GM12892 (cell line): Measurements from ENCODE around the gene C2orf92.

ENCODE experiments used
- DNase-seq: peaks from one replicate; pipeline ENCODE4 v3.0.0; 2011; ENCODE audit not compliant: insufficient read length
- FAIRE-seq: peaks from 2 replicates; lab custom pipeline; 2011; peaks lifted over from hg19 to GRCh38; lab: Jason Lieb, UNC
- POLR2A ChIP-seq: IDR thresholded peaks from 2 replicates; pipeline ENCODE4 v1.6.1; 2011; ENCODE audit warnings: low read depth, low read length, control low read depth
- POLR2AphosphoS5 ChIP-seq: IDR thresholded peaks from 2 replicates; pipeline ENCODE4 v1.6.1; 2011; ENCODE audit warnings: low read depth, low read length, control low read depth
- TAF1 ChIP-seq: IDR thresholded peaks from 2 replicates; pipeline ENCODE4 v1.6.1; 2011; ENCODE audit warnings: low read depth, mild to moderate bottlenecking, control low read depth, low read length, borderline replicate concordance

Gene C2orf92

GRCh38 chr2:97712693-97713295 lies 43.3 kb downstream of the C2orf92 start:
- DNase-seq = no peak
- peak; percentile 30 for FAIRE-seq
- TF ChIP-seq TAF1 = no peak
- no peak for TF ChIP-seq POLR2AphosphoS5
- no peak for TF ChIP-seq POLR2A

DNA sequence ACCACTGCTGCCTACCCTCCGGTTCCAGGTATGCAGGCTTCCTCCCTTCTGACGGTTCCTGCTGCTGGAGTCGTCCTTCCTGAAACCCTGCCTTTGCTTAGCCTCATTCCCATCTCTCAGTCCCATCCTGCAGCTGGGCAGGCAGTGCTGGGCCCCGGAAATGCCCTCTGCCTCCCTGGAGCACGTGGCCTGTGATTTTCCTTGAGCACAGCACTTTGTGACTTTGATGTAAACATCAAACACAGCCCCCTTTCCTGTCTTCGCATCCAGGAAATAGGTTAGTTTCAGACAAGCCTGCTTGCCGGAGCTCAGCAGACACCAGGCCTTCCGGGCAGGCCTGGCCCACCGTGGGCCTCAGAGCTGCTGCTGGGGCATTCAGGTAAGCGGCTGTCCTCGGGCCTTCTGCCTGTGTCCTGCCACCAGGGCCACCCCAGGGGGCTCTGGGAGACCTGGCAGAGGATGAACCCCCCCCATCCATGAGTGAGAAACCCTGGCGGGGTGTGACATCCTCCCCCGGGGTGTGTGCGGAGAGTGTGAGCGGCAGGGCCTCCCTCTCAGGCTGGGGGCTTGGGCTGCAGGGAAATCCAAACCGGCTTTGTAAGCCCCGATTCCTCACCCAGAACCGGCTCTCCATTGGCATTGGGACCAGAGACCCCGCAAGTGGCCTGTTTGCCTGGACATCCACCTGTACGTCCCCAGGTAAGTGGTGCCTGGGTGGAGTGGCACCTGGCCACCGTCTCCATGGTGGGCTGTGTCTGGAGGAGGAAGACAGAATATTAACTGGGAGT lies 44.0 kb downstream of the C2orf92 start, which contains the start of gene ZAP70:
Gene ZAP70, plus strand, starts transcription at position 281 of the 788 bp plus-strand sequence. CDS start 10,461 bp downstream, outside the sequence.
- DNase-seq (no peak), FAIRE-seq (no peak)
- TF ChIP-seq POLR2AphosphoS5 = no peak
- no peak for TF ChIP-seq TAF1
- no peak for TF ChIP-seq POLR2A

DNA sequence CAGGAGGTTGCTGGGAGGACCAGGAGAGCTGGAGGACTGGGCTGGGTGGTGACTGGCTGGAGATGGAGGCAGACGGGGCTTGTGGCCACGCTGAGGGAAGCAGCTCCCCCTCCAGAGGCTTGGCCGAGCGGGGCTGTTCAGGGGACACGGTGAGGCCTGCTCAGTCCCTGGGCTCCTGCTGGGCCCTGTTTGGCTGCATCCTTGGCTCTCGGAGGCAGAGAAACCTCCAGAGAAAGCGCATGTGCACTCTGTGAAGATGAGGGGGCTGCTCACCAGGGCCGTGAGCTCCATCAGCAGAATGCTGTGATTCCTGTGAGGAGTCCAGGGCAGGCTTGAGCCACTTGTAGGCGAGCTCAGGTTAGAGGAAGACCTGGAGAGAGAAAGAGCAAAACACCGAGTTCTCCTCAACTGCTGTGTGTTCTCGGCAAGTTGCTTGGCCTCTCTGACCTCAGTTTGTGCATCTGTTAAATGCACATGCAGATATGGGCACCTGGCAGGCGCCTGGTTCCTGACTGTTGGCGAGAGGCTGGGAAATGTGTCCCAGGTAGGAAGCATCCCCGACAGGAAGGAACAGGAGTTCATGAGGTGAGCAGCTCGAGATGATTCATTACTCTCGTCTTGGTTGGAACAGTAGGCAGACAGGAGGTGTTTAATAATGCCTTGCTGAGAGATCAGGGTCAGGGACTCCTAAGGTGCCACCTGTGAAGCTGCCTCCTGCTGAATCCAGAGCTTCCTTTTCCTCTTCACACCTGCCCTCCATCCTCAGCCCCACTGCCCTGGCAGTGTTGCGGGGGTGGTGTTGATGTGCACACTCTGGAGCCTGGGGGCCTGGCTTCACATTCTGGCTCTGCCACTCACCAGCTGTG lies 44.8 kb downstream of the C2orf92 start:
- FAIRE-seq = peak; percentile 9
- no peak for DNase-seq
- TF ChIP-seq POLR2AphosphoS5 (no peak), POLR2A (no peak), TAF1 (no peak)

GRCh38 chr2:97714950-97715652 lies 45.6 kb downstream of the C2orf92 start:
- TF ChIP-seq TAF1 (no peak), POLR2AphosphoS5 (no peak), POLR2A (no peak)
- FAIRE-seq (no peak), DNase-seq (no peak)

GRCh38 chr2:97715951-97716694 lies 46.6 kb downstream of the C2orf92 start:
- DNase-seq (no peak), FAIRE-seq (no peak)
- no peak for TF ChIP-seq POLR2AphosphoS5
- no peak for TF ChIP-seq TAF1
- TF ChIP-seq POLR2A = no peak

DNA sequence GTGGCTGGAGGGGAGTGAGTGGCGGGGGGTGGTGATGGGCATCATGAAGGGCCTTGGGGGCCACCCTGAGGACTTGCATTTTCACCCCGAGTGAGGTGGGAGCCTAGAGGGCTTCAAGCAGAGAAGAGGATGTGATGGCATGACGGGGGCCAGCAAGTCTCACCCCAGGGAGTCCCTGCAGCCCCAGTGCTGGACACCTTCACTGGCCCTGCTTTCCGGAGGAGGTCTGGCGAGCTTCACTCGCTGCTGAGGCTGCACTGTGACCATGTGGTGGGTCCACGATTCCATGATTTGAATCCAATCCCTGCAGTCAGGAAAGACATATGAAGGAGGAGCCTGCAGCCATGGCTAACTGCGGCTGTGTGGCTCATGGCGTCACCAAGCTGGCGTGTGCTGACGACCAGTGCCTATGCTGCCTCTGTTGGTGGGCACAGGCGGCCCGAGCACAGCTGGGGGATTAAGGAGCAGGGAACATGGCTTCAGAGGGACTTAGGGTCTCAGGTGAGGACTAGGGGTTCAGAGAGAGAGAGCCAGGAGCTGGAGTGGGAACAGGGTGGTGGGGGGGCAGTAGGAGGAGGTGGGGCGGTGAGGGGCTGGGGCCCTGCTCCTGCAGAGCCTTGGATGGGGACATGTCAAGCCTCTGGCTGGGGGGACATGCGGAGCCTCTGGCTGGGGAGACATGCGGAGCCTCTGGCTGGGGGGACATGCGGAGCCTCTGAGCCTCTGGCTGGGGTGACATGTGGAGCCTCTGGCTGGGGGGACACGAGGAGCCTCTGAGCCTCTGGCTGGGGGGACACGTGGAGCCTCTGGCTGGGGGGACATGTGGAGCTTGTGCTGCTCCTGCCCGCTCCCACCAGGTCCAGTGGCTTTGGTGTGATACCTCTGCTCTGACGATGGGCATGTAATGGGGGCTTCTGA lies 47.4 kb downstream of the C2orf92 start:
- TF ChIP-seq POLR2A = no peak
- no peak for TF ChIP-seq TAF1
- no peak for TF ChIP-seq POLR2AphosphoS5
- no peak for FAIRE-seq
- DNase-seq = no peak

DNA sequence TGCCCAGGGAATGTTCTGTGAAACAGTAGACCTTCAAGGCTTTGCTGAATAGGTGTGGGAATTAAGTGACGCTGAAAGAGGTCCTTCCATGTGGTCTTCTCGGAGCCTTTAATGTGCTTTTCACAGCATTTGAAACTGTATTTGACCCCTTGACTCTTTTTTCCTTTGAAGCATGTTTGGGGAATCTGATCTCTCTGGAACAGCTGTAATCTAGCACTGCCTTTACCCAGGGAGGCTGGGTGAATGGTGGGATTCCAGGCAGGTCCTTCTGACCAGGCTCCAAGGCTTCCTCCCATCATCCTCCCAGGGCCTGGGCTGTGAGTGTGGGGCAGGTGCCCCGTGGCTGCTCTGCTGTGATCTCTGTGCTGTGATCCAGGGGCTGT lies 48.1 kb downstream of the C2orf92 start:
- no peak for TF ChIP-seq TAF1
- TF ChIP-seq POLR2AphosphoS5 = no peak
- no peak for TF ChIP-seq POLR2A
- FAIRE-seq (no peak), DNase-seq (no peak)

DNA sequence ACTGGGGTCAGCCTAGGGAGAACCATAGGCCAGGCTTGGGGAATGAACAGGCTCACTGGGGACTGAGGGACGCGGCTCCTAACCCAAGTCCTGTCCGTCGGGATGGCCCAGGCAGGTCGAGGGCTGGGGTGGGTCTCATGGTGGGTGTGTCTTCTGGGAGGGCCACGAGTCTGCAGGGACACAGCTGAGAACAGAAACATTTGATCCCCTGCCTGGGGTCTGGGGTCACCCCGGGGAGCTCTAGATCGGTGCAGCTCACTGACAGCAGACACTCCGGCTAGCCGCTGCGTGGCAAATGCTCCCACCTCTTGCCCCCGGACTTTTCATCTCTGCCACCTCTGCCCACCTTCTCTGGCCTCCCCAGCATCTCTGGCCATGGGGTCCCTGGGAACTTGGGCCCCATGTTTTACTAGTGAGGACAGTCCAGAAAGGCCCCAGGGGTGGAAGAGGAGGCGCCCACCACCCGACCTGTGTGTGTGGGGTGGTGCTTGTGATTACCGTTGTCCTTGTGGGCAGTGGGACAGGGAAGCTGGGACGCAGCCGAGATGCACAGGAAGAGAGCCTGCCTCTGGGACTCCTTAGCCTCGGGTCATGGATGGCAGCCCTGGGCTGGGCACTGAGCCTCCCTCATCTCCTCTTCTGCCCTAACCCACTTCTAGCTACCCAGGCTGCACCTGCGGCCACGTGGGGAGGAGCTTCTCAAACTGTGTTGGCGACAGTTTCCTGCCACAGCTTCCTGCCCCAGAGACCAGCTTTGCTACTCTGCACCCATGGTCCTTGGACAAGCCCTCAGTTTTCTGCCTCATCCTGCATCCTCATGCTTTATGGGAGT lies 48.8 kb downstream of the C2orf92 start:
- FAIRE-seq (peak; percentile 33), DNase-seq (peak; percentile 59)
- TF ChIP-seq TAF1 = no peak
- TF ChIP-seq POLR2A = no peak
- no peak for TF ChIP-seq POLR2AphosphoS5
